Neural progenitor cell (in vitro differentiated cells): ENCODE measurements around the gene CAMK1G. TPM values are rescaled to one million over a fixed set of nuclear protein-coding genes. Genes with fewer than 3 reads are reported as not detected.

Source experiments
- DNase-seq: peaks from one replicate; pipeline ENCODE4 v3.0.0-alpha.2; 2016; ENCODE audit warnings: low spot score
- H2AFZ ChIP-seq: fragments of 200-600 bp; sonication (generic); replicated peaks from 2 replicates; pipeline ENCODE4 v1.6.1; 2016; ENCODE audit warnings: antibody characterized with exemption
- H3F3A ChIP-seq: fragments of 200-600 bp; sonication (generic); 2 replicates; pipeline ENCODE4 v1.6.1; 2016; ENCODE audit warnings: antibody characterized with exemption, low read depth
- H3K27ac ChIP-seq: fragments of 200-600 bp; sonication (generic); 2 replicates; pipeline ENCODE4 v1.5.1; 2016; ENCODE audit warnings: mild to moderate bottlenecking
- H3K27me3 ChIP-seq: fragments of 200-600 bp; sonication (generic); 2 replicates; pipeline ENCODE4 v1.6.1; 2016; ENCODE audit warnings: mild to moderate bottlenecking, moderate library complexity
- H3K36me3 ChIP-seq: fragments of 200-600 bp; sonication (generic); 2 replicates; pipeline ENCODE4 v1.5.1; 2016
- H3K4me1 ChIP-seq: fragments of 200-600 bp; sonication (generic); 2 replicates; pipeline ENCODE4 v1.6.1; 2016; ENCODE audit warnings: mixed run types
- H3K4me2 ChIP-seq: fragments of 200-600 bp; sonication (generic); 2 replicates; pipeline ENCODE4 v1.6.1; 2016
- H3K4me3 ChIP-seq: fragments of 200-600 bp; sonication (generic); 2 replicates; pipeline ENCODE4 v1.5.1; 2016
- H3K79me2 ChIP-seq: fragments of 200-600 bp; sonication (generic); 2 replicates; pipeline ENCODE4 v1.6.1; 2016; ENCODE audit warnings: low read depth
- H3K9ac ChIP-seq: fragments of 200-600 bp; sonication (generic); 2 replicates; pipeline ENCODE4 v1.6.1; 2016
- H3K9me3 ChIP-seq: fragments of 200-600 bp; sonication (generic); 2 replicates; pipeline ENCODE4 v1.5.1; 2016; ENCODE audit warnings: low read depth
- H4K20me1 ChIP-seq: fragments of 200-600 bp; sonication (generic); 2 replicates; pipeline ENCODE4 v1.6.1; 2016; ENCODE audit warnings: low read depth
- H3K27ac Mint-ChIP-seq: 3 replicates; pipeline ENCODE4 v1.8.0; 2021; ENCODE audit warnings: mixed read lengths
- H3K27me3 Mint-ChIP-seq: 2 replicates; pipeline ENCODE4 v1.8.0; 2022; ENCODE audit warnings: low read depth, mild to moderate bottlenecking, inconsistent platforms, moderate library complexity, mixed read lengths; ENCODE audit not compliant: insufficient read depth
- H3K36me3 Mint-ChIP-seq: 3 replicates; pipeline ENCODE4 v1.8.0; 2021; ENCODE audit warnings: mixed read lengths
- H3K4me1 Mint-ChIP-seq: 3 replicates; pipeline ENCODE4 v1.8.0; 2021; ENCODE audit warnings: mixed read lengths
- H3K4me3 Mint-ChIP-seq: 3 replicates; pipeline ENCODE4 v1.8.0; 2021; ENCODE audit warnings: mild to moderate bottlenecking, moderate library complexity, mixed read lengths
- H3K9me3 Mint-ChIP-seq: 3 replicates; pipeline ENCODE4 v1.8.0; 2020; ENCODE audit warnings: mixed read lengths
- EZH2 ChIP-seq: fragments of 200-600 bp; sonication (generic); IDR thresholded peaks from 2 replicates; pipeline ENCODE4 v1.6.1; 2017; ENCODE audit warnings: antibody characterized with exemption, mild to moderate bottlenecking, moderate library complexity
- EZH2phosphoT487 ChIP-seq: fragments of 200-600 bp; sonication (generic); IDR thresholded peaks from 2 replicates; pipeline ENCODE4 v1.6.1; 2017; ENCODE audit warnings: antibody characterized with exemption
- total RNA-seq: library from RNA; depleted of rRNA; stranded (reverse); fragments of >200 nt; gene quantifications from 2 replicates; pipeline ENCODE4 v1.2.3, GENCODE V29; 2015; ENCODE audit warnings: low replicate concordance
- TF ChIP-seq, protein P1 (sequence below): fragments of 200-600 bp; sonication (generic); IDR thresholded peaks from 2 replicates; pipeline ENCODE4 v1.5.1; 2017; ENCODE audit warnings: antibody characterized with exemption, mild to moderate bottlenecking

CAMK1G gene
- total RNA-seq, 1 donor from 2014 or later = 3.6 TPM

- Histone ChIP-seq H3K79me2 (no peaks in the 10 kb centered on the region), H3K27ac (no peak overlapping the region), H3K9me3 (no peaks in the 10 kb centered on the region), H3F3A (no peaks in the 10 kb centered on the region), H3K36me3 (no peaks in the 10 kb centered on the region), H3K9ac (no peak overlapping the region), H3K4me2 (no peak overlapping the region), H3K27me3 (no peaks in the 10 kb centered on the region), H3K4me1 (peaks cover 4% of the 10 kb centered on the region), H4K20me1 (no peaks in the 10 kb centered on the region), H2AFZ (no peak overlapping the region), H3K4me3 (no peak overlapping the region)
- H3K4me1 Mint-ChIP-seq = peaks cover 15% of the 10 kb centered on the region
- H3K4me3 Mint-ChIP-seq = no peak overlapping the region
- no peaks in the 10 kb centered on the region for H3K9me3 Mint-ChIP-seq
- no peak overlapping the region for H3K27ac Mint-ChIP-seq
- no peaks in the 10 kb centered on the region for H3K36me3 Mint-ChIP-seq
- TF ChIP-seq EZH2phosphoT487 (no peak), EZH2 (no peak)
- TF ChIP-seq, protein P1, sequence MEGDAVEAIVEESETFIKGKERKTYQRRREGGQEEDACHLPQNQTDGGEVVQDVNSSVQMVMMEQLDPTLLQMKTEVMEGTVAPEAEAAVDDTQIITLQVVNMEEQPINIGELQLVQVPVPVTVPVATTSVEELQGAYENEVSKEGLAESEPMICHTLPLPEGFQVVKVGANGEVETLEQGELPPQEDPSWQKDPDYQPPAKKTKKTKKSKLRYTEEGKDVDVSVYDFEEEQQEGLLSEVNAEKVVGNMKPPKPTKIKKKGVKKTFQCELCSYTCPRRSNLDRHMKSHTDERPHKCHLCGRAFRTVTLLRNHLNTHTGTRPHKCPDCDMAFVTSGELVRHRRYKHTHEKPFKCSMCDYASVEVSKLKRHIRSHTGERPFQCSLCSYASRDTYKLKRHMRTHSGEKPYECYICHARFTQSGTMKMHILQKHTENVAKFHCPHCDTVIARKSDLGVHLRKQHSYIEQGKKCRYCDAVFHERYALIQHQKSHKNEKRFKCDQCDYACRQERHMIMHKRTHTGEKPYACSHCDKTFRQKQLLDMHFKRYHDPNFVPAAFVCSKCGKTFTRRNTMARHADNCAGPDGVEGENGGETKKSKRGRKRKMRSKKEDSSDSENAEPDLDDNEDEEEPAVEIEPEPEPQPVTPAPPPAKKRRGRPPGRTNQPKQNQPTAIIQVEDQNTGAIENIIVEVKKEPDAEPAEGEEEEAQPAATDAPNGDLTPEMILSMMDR = no peak
- H3K27me3 Mint-ChIP-seq = peaks cover 1% of the 10 kb centered on the region
- no peak for DNase-seq
These were observed 6.2 kb upstream of the CAMK1G start for GRCh38 chr1:209577346-209577745.

- no peak overlapping the region for H3K27ac Mint-ChIP-seq
These were observed 2.9 kb upstream of the CAMK1G start for GRCh38 chr1:209580577-209580976.

GRCh38 chr1:209584231-209584672, 738 bp downstream of the CAMK1G start:
- peaks cover 16% of the 10 kb centered on the region for H4K20me1 ChIP-seq
- H3K27ac ChIP-seq = no peak overlapping the region
- Mint-ChIP-seq H3K4me1 (no peaks in the 10 kb centered on the region), H3K27me3 (peaks cover 2% of the 10 kb centered on the region), H3K27ac (no peak overlapping the region), H3K9me3 (no peaks in the 10 kb centered on the region), H3K4me3 (no peak overlapping the region), H3K36me3 (no peaks in the 10 kb centered on the region)
- H3K4me1 ChIP-seq = peaks cover 13% of the 10 kb centered on the region
- H3K36me3 ChIP-seq = no peaks in the 10 kb centered on the region
- peak overlapping the region; percentile 86 for H3K4me2 ChIP-seq
- H3K4me3 ChIP-seq = peak overlapping the region; percentile 64
- H3K9ac ChIP-seq = no peak overlapping the region
- no peaks in the 10 kb centered on the region for H3K79me2 ChIP-seq
- H3F3A ChIP-seq = peaks cover 8% of the 10 kb centered on the region
- peak; percentile 27 for DNase-seq
- H2AFZ ChIP-seq = peak overlapping the region; percentile 73
- TF ChIP-seq, protein P1 = no peak
- TF ChIP-seq EZH2phosphoT487 (no peak), EZH2 (no peak)
- no peaks in the 10 kb centered on the region for H3K9me3 ChIP-seq
- peaks cover 28% of the 10 kb centered on the region for H3K27me3 ChIP-seq

More at GRCh38 chr1:209580577-209580976, 2.9 kb upstream of the CAMK1G start:
- H3K4me2 ChIP-seq = no peak overlapping the region
- H3K4me1 Mint-ChIP-seq = peaks cover 9% of the 10 kb centered on the region
- no peak overlapping the region for H3K4me3 ChIP-seq
- H3K27me3 Mint-ChIP-seq = no peaks in the 10 kb centered on the region
- no peaks in the 10 kb centered on the region for H3K36me3 ChIP-seq
- H3K36me3 Mint-ChIP-seq = no peaks in the 10 kb centered on the region
- no peak overlapping the region for H3K4me3 Mint-ChIP-seq
- TF ChIP-seq, protein P1 = no peak
- no peak for TF ChIP-seq EZH2
- no peak for TF ChIP-seq EZH2phosphoT487
- no peak overlapping the region for H3K27ac ChIP-seq
- no peak for DNase-seq
- no peaks in the 10 kb centered on the region for H3K79me2 ChIP-seq
- peaks cover 8% of the 10 kb centered on the region for H4K20me1 ChIP-seq
- H3K27me3 ChIP-seq = peaks cover 12% of the 10 kb centered on the region
- no peaks in the 10 kb centered on the region for H3K9me3 ChIP-seq
- H2AFZ ChIP-seq = no peak overlapping the region
- H3K4me1 ChIP-seq = peaks cover 13% of the 10 kb centered on the region
- no peaks in the 10 kb centered on the region for H3K9me3 Mint-ChIP-seq
- H3K9ac ChIP-seq = no peak overlapping the region
- H3F3A ChIP-seq = peaks cover 8% of the 10 kb centered on the region
